ENCODE results near the gene CREBRF.
A peak's percentile ranks its signal among the peaks of the same experiment; 100 is the strongest.
"Not testable (repeated sequence)": the region's sequence is repeated elsewhere in the genome, so short reads cannot be mapped to it uniquely, and the experiment has no call there.

Gene CREBRF

GRCh38 chr5:173035904-173036707 lies 20.0 kb upstream of the CREBRF start:
- DNase-seq, result no peak

GRCh38 chr5:173039188-173039587 lies 17.0 kb upstream of the CREBRF start:
- DNase-seq, result no peak

DNA sequence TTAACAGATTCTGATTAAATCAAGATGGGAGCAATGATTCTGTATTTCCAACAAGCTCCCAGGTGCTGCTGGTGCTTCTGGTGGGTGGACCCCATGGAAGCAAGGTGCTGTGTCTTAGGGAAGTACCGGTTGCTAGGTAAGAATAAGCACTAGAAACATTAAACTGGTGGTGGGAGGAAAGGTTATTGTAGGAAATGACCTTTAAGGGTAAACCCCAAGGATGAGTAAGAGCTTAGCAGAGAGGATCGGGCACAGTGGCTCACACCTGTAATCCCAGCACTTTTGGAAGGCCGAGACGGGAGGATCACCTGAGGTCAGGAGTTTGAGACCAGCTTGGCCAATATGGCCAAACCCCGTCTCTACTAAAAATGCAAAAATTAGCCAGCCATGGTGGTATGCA lies 16.2 kb upstream of the CREBRF start:
- DNase-seq, result no peak

GRCh38 chr5:173041881-173042762 lies 14.0 kb upstream of the CREBRF start:
- DNase-seq, result no peak

DNA sequence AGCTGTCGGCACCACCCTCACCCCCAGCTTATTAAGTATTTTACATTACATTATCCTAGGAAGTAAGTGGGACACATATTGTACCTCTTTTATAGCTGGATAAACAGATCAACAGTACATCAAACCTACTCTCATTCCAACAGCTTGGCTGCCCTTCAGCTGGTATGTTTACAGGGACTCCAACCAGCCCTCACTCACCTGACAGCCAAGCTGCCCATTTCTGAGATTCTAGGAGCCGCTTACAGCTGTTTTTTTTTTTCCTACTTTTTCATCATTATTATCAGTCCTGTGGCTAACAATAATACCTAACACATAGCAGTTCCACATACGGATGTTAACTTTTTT lies 13.4 kb upstream of the CREBRF start:
- no peak for DNase-seq

DNA sequence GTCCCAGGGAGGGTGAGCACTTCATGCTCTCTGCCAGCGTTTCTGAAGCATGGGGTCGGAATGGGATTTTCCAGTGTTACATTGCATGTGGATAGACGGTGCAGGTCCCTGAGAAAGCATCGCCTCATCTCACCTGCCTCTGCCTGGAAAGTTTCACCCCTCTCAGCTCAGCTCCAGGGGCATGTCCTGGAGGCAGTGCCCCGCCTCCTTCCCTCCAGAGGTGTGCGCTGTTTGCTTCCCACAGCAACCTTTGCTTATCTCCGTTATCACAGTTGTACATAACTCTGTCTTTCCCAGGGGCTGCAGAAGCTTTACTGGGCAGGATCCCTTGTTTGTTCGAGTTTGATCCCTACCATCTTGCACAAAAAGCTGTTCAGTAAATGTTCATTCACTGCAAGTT lies 10.7 kb upstream of the CREBRF start:
- DNase-seq, result no peak

- DNase-seq, result not testable (repeated sequence)
These were observed 8.9 kb upstream of the CREBRF start for GRCh38 chr5:173047096-173047837.

GRCh38 chr5:173047838-173048105 lies 8.4 kb upstream of the CREBRF start:
- no peak for DNase-seq

GRCh38 chr5:173050791-173051190 lies 5.4 kb upstream of the CREBRF start:
- DNase-seq, result no peak

DNA sequence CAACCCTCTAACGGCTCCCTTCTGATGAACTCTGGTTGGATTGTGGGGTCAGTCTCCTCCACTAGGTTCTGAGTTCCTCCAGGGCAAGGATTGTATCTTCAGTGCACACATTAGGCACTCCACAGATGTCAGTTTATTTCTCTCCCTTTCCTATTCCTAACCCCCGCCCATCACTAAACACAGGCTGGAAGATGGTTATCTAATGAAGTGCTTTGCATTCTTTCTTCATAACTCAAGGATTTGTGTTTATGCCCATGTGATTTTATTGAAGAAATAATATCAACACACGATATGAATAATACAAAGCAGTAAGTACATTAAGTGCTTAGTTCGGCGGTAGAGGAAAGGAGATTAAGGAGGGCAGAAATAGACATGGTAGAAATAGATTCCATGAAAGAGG lies 4.4 kb upstream of the CREBRF start:
- no peak for DNase-seq

- no peak for DNase-seq
These were observed 3.1 kb upstream of the CREBRF start for GRCh38 chr5:173053041-173053440.

DNA sequence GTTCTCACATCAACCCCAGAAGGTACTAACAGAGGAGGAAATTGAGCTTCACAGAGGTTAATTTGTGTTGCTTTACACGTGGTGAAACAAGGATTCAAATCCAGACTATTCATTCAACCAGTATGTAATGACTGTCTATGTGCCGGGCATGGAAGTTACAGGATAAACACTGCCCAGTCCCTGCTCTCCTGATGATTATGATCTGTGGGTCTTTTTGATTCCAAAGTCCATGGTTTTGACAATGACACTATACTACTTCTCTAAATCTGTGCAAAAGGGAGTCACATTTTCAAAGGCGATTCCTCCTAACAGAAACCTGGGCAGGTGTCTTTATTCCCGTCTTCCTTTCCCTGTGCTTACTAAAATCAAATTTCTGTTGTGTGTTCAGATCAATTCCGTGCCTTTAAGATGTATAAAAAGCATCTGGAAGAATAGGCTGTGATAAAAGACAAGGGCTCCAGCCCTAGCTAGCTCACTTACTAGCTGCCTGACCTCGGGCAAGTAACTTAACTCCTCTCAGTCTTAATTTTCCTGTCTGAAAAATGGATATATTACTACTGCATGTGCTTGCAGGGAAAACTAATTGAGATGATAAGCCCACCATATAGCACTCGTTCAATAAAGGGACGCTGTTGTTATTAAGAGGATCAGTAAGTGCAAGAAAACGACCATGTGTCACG lies 970 bp upstream of the CREBRF start:
- DNase-seq, result no peak

GRCh38 chr5:173055722-173055982 lies 500 bp upstream of the CREBRF start:
- no peak for DNase-seq

- no peak for DNase-seq
These were observed 570 bp downstream of the CREBRF start for GRCh38 chr5:173056783-173057061.

DNA sequence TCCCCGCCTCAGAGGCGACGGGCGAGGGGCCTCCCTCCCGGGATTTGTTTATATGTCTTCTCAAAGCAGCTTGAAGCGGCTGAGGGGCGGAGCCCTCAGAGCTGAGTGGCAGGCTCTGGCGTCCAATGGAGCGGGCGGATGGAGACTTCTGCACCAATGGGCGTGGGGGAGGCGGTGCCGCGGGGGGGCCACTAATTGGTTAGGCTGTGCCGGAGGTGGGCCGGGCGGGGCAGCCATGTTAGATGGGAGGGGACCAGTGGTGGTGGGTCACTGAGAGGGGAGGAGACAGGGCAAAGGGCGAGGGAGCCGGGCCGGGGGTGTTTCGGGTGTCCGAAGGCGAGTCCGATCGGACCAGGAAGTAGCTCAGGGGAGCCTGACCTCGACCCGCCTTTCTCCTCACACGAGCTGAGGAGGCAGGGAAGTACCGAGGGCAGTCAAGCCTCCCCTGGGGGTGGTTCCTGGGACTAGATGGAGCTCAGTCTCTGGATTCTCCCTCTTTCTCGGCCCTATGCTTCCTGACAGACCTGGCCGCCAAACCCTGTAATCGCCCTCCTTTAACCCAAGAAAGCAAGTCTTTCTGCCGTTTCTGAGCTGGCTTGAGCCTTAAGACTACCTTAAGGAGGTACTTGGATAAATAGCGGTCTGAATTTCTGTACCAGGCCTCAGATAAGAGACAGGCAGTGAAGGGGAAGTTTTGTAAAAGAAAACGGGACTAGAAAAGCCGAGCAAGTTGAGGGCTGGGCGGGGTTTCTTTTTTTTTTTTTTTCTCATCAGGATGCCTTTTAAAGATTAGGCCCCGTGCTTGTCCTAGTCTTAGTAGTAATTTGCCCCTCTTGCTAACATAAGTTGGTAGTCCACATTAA lies 1.1 kb downstream of the CREBRF start:
- peak; percentile 99 for DNase-seq

DNA sequence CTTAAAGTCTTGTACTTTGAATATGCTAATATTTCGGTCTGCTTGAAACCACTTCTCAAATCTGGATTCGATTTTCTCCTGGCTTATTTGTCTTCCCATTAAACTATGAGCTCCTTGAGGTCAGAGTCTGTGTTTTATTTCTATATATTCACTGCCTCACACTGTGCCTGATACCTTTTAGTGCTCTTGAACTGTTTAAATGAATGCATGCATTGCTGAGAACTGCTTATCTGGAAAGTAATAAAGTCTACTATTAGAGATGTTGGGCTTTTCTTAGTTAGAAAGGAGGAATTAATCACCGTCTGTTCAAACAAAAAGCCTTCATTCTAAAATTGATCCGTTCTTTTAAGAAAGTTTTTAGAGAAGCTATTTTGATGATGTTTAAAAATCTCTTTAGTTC lies 6.0 kb downstream of the CREBRF start:
- DNase-seq, result no peak

DNA sequence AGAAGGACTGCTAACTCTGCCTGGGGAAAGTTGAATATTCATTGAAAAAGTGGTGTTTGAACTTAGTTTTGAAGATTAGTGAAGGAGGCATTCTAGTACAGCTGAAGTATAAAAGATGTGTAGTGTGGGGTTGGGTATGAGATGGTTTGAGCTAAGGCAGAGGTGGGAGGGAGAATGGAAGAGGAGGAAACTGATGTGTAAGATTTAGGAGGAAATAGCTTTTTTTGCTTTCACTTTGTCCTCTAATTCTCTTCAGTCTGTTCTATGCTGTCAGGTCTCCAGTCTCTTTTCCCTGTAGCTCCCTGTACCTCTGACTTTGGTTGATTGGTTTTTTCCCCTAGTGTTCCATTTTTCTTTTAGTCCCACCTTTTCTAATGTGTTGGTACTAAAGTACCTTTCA lies 9.0 kb downstream of the CREBRF start:
- no peak for DNase-seq

- no peak for DNase-seq
These were observed 13.5 kb downstream of the CREBRF start for GRCh38 chr5:173069671-173070070.

GRCh38 chr5:173075137-173075843 lies 19.1 kb downstream of the CREBRF start:
- DNase-seq, result no peak

- DNase-seq, result no peak
These were observed 19.8 kb downstream of the CREBRF start for GRCh38 chr5:173075970-173076369.

DNA sequence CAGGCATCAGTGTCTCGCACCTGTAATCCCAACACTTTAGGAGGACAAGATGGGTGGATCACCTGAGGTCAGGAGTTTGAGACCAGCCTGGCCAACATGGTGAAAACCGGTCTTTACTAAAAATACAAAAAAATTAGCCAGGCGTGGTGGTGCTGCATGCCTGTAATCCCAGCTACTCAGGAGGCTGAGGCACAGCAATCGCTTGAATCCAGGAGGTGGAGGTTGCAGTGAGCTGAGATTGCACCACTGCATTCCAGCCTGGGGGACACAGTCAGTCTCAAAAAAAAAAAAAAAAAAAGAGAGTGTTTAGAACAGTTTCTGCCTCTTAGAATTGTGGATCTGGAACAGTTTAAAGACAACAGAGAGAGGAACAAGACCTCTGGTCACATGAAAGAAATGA lies 20.3 kb downstream of the CREBRF start:
- not testable (repeated sequence) for DNase-seq

DNA sequence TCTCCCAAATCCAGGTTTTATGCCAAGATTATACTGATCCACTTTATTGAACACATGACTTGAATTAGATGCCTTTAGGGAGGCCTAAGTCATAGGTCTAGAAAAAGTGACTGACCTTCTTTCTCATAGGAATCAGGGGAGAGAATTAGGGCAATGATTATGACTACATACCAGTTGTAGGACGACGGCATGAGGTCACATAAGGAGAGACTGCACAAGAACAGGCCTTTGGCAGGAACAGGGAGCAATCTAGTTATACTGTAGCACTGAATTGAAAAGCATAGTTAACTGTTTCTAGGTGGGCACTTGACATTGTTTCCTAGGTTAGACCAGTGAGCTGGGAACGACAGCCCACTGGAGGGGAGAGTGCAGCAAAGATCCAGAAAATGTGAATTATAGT lies 22.7 kb downstream of the CREBRF start:
- DNase-seq, result no peak

All from eye (tissue), 1 donor.